Activated CD4-positive, alpha-beta memory T cell treated with anti-CD3 and anti-CD28 coated beads, Interleukin-2, amount 10 ng/mL, durations not matched to agents 7 days and 5 days (primary cell): ENCODE results near the gene CELF2. TPM values are rescaled to one million over a fixed set of nuclear protein-coding genes. Genes with fewer than 3 reads are reported as not detected.
"Not testable (repeated sequence)": the region's sequence is repeated elsewhere in the genome, so short reads cannot be mapped to it uniquely, and the experiment has no call there.

Experiments used
- CTCF ChIA-PET: fragments of 350-600 bp; sonication (Branson Sonifier 250); formaldehyde crosslinking; loops from one replicate; lab custom pipeline; 2021; ENCODE audit warnings: antibody characterized with exemption, inconsistent platforms; lab: Charles Lee
- POLR2A ChIA-PET: fragments of 350-600 bp; sonication (Branson Sonifier 250); formaldehyde crosslinking; loops from one replicate; lab custom pipeline; 2021; ENCODE audit warnings: antibody characterized with exemption; lab: Charles Lee
- DNase-seq: peaks from one replicate; pipeline ENCODE4 v3.0.0-alpha.2; 2020
- H3K27ac Mint-ChIP-seq: one replicate; pipeline ENCODE4 v1.8.0; 2021; ENCODE audit warnings: mild to moderate bottlenecking, mixed read lengths
- H3K27me3 Mint-ChIP-seq: one replicate; pipeline ENCODE4 v1.8.0; 2021; ENCODE audit warnings: mixed read lengths
- H3K36me3 Mint-ChIP-seq: one replicate; pipeline ENCODE4 v1.8.0; 2021; ENCODE audit warnings: low read depth, mixed read lengths
- H3K4me1 Mint-ChIP-seq: one replicate; pipeline ENCODE4 v1.8.0; 2021; ENCODE audit warnings: mixed read lengths
- H3K4me3 Mint-ChIP-seq: one replicate; pipeline ENCODE4 v1.8.0; 2021; ENCODE audit warnings: mild to moderate bottlenecking, mixed read lengths
- H3K9me3 Mint-ChIP-seq: one replicate; pipeline ENCODE4 v1.8.0; 2021; ENCODE audit warnings: mixed read lengths
- total RNA-seq, 2 experiments: library from RNA; stranded (reverse); gene quantifications; one replicate each; pipeline ENCODE4 v1.2.3, GENCODE V29; 2021

Gene CELF2
- total RNA-seq, 2 experiments from 2014 or later = 209 to 213 TPM

DNA sequence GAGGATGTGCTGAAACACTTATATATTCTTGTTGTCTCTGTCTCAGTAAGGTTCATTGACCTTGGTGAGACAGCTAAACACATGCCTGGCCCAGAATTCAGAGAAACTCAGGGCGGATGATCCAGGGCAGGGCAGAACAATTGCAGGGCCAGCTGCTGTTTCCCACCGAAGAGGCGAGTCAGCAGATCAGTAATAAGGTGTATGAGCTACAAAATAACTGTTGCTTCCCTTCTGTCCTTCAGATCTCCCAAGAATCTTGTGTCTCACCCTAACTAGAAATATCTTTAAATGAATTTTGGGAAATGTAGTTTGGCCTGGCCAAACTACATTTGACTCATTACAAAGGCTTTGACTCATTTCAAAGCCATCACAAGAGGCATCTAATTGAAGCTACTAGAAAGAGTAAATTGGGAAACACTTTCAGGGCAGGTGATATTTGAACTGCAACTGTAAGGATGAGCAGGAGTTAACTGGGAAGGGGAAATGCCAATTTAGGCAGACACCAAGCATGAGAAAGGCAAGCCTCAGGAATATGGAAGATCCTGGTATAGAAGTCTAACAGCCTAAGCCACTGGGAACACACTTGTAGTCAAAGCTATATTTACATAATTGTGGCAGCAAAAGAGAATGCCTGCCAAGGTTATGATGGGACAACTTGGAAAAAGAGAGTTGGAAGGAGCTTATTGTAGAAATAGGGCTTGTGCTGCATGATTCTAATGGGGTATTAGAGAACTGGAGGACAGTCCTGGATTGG, 24.5 kb upstream of the CELF2 start:
- Mint-ChIP-seq H3K27me3 (peaks cover 47% of the 10 kb centered on the region), H3K4me1 (peaks cover 7% of the 10 kb centered on the region), H3K36me3 (peaks cover 6% of the 10 kb centered on the region), H3K4me3 (no peak overlapping the region), H3K27ac (no peak overlapping the region), H3K9me3 (peaks cover 4% of the 10 kb centered on the region)
- no peak for DNase-seq
- ChIA-PET POLR2A (interaction anchor here (1.5 kb wide), 1 partner anchor 9 kb away, joined by 3 read pairs; no protein-coding TSS in a partner anchor), CTCF (no interaction called here)

DNA sequence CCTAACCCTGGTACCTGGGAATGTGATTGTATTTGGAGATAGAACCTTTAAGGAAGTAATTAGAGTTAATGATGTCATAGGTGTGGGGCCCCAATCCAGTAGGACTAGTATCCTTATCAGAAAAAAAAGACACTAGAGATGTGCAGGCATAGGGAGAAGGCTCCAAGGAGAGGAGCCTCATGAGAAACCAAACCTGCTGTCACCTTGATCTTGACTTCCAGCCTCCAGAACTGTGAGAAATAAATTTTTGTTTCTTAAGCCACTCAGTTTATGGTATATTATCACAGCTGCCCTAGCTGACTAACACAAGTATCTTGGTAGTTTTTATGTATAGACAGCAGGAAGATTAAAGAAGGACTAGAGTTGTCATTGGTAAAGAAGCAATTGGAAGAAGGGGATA, 23.9 kb upstream of the CELF2 start:
- no peak for DNase-seq
- H3K36me3 Mint-ChIP-seq = peaks cover 6% of the 10 kb centered on the region
- H3K4me1 Mint-ChIP-seq = peaks cover 7% of the 10 kb centered on the region
- no peak overlapping the region for H3K27ac Mint-ChIP-seq
- ChIA-PET CTCF (interaction anchor here (0.8 kb wide), 1 partner anchor 276 kb away, joined by 3 read pairs; no protein-coding TSS in a partner anchor), POLR2A (interaction anchor here (1.5 kb wide), 1 partner anchor 10 kb away, joined by 3 read pairs; no protein-coding TSS in a partner anchor)
- H3K4me3 Mint-ChIP-seq = no peak overlapping the region
- peaks cover 48% of the 10 kb centered on the region for H3K27me3 Mint-ChIP-seq
- H3K9me3 Mint-ChIP-seq = peaks cover 4% of the 10 kb centered on the region

DNA sequence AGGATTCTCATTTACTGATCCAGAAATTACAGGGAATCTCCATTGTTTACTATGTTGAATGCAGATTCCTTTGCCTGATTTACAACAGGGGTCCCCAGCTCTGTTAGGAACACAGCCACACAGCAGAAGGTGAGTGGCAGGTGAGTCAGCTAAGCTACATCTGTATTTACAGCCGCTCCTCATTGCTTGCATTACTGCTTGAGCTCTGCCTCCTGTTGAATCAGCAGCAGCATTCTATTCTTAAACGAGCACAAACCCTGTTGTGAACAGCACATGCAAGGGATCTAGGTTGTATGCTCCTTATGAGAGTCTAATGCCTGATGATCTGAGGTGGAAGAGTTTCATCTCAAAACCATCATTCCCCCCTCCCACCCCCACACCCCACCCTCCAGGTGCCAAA, 23.3 kb upstream of the CELF2 start:
- peaks cover 6% of the 10 kb centered on the region for H3K36me3 Mint-ChIP-seq
- ChIA-PET CTCF (interaction anchor here (0.8 kb wide), 1 partner anchor 276 kb away, joined by 3 read pairs; no protein-coding TSS in a partner anchor), POLR2A (interaction anchor here (1.5 kb wide), 1 partner anchor 10 kb away, joined by 3 read pairs; no protein-coding TSS in a partner anchor)
- no peak for DNase-seq
- H3K27me3 Mint-ChIP-seq = peaks cover 47% of the 10 kb centered on the region
- no peak overlapping the region for H3K4me3 Mint-ChIP-seq
- H3K9me3 Mint-ChIP-seq = peaks cover 4% of the 10 kb centered on the region
- peaks cover 7% of the 10 kb centered on the region for H3K4me1 Mint-ChIP-seq
- H3K27ac Mint-ChIP-seq = no peak overlapping the region

DNA sequence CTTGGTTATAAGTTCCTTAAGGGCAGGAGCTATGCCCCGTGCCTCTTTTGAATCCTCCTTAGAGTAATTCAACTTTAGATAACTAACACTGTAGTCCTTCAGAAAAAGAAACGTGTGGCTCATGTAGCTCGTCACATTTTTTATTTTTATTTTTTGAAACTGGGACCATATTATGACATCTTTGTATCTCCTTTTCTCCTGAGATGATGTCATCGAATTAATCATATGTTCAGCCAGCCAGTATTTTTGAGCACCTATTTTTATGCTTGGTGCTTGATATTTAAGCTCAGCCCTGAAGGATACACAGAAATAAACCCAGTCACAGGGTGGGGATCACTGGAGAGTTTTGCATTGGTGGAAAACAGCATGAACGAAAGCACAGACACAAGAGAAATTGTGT, 22.6 kb upstream of the CELF2 start:
- no peak for DNase-seq
- ChIA-PET CTCF (no interaction called here), POLR2A (no interaction called here)
- Mint-ChIP-seq H3K36me3 (peaks cover 6% of the 10 kb centered on the region), H3K9me3 (peaks cover 4% of the 10 kb centered on the region), H3K4me1 (peaks cover 7% of the 10 kb centered on the region), H3K27ac (no peak overlapping the region), H3K27me3 (peaks cover 45% of the 10 kb centered on the region), H3K4me3 (no peak overlapping the region)

DNA sequence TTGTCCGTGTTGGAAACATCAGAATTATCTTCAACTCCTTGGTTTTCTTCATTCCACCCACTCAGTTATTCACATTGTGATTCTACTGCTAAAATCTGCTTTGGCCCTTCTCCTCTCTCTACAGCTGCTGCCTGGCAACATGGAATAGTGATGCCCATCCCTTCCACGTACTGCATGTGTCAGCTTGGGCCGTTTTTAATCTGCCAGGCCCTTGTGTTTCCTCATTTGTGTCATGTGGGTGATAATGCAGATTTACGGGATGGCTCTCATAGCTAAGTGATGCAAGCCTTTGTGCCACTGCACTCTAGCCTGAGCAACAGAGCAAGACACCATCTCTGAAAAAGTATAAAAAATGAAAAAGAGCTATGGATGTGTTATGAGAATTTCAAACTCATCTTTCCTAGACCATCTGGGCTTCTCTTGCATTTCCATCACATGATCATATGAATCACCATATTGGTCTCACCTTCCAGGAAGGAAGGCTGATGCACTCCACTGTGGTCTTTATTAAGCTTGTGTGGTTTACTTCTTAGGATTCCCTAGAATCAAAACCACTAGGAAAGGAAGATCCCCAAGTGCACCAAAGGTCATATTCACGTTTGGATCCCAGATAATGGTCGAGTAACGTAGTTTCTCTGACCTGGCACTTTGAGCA, 20.6 kb upstream of the CELF2 start:
- ChIA-PET POLR2A (no interaction called here), CTCF (no interaction called here)
- H3K4me1 Mint-ChIP-seq = peaks cover 7% of the 10 kb centered on the region
- peaks cover 6% of the 10 kb centered on the region for H3K36me3 Mint-ChIP-seq
- no peak overlapping the region for H3K27ac Mint-ChIP-seq
- H3K9me3 Mint-ChIP-seq = peaks cover 4% of the 10 kb centered on the region
- H3K4me3 Mint-ChIP-seq = no peak overlapping the region
- DNase-seq = no peak
- peaks cover 32% of the 10 kb centered on the region for H3K27me3 Mint-ChIP-seq

DNA sequence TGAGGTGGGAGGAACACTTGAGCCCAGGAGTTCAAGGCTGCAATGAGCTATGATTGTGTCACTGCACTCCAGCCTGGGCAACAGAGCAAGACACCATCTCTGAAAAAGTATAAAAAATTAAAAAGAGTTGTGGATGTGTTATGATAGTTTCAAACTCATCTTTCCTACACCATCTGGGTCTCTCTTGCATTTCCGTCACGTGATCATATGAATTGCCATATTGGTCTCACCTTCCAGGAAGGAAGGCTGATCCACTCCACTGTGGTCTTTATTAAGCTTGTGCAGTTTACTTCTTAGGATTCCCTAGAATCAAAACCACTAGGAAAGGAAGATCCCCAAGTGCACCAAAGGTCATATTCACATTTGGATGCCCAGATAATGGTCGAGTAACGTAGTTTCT, 18.2 kb upstream of the CELF2 start:
- CTCF ChIA-PET, H3K4me3 Mint-ChIP-seq, H3K27ac Mint-ChIP-seq, H3K9me3 Mint-ChIP-seq, H3K36me3 Mint-ChIP-seq, POLR2A ChIA-PET, H3K4me1 Mint-ChIP-seq, DNase-seq: not testable (repeated sequence)
- peaks cover 31% of the 10 kb centered on the region for H3K27me3 Mint-ChIP-seq

DNA sequence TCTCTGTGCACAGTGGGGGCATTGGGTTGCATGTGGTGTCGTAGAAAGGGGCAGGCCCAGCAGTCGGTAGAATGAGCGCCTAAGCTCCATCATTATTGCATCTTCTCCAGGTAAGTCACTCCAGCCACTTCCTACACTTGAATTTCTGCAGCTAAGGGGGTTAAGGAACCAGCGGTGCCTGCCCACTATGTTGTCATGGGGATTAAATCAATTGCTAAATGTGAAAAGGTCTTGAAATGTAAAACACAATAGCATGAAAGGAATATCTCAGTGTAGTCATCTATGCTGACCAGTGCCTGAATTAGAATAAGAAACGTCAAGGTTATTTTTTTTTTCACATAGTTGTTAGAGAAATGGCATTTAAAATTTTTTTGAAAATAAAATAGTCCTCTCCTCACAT, 15.2 kb upstream of the CELF2 start:
- no peak for DNase-seq
- peaks cover 4% of the 10 kb centered on the region for H3K9me3 Mint-ChIP-seq
- CTCF ChIA-PET = no interaction called here
- H3K36me3 Mint-ChIP-seq = no peaks in the 10 kb centered on the region
- POLR2A ChIA-PET = no interaction called here
- no peak overlapping the region for H3K4me3 Mint-ChIP-seq
- H3K27me3 Mint-ChIP-seq = peaks cover 40% of the 10 kb centered on the region
- no peak overlapping the region for H3K27ac Mint-ChIP-seq
- peaks cover 2% of the 10 kb centered on the region for H3K4me1 Mint-ChIP-seq

DNA sequence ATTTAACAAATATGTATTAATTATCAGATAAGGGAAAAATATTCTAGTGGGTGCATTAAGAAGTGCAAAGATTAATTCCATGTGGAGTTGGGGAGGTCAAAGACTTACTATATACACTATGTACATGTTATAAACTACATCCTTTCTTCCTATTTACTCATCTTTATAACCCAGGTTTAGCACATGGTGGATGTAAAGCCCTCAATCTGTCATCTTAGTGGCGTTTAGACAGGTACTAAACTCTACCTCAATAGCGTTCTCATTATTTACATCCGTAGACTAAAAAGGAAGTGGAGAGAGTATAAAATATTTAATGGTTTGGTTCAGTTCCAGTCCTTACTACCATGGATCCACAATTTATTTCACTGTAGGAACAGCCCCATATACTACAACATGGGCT, 14.8 kb upstream of the CELF2 start:
- Mint-ChIP-seq H3K4me1 (no peaks in the 10 kb centered on the region), H3K27ac (no peak overlapping the region), H3K27me3 (peaks cover 44% of the 10 kb centered on the region), H3K36me3 (no peaks in the 10 kb centered on the region), H3K9me3 (peaks cover under 1% of the 10 kb centered on the region), H3K4me3 (no peak overlapping the region)
- CTCF ChIA-PET = no interaction called here
- POLR2A ChIA-PET = no interaction called here
- no peak for DNase-seq

DNA sequence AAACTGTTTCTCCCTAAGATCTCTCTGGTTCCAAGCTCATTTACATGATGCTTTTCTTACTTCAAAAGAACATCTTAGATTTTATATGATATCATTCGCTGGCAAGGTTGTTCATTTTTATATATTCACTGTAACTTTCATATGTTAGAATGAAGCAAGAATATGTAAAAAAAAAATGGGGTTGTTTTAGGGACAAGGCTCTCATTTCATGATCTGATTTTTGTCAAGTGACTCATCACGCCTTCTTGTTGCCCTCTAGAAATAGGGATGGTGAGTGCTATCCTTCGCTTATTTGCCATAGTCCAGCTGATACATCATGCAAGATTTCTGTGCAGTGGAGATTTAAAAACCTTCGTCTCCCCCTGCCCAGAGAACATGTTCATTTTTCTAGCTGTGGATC, 14.0 kb upstream of the CELF2 start:
- no peak for DNase-seq
- CTCF ChIA-PET = no interaction called here
- POLR2A ChIA-PET = no interaction called here
- no peak overlapping the region for H3K4me3 Mint-ChIP-seq
- peaks cover 49% of the 10 kb centered on the region for H3K27me3 Mint-ChIP-seq
- H3K9me3 Mint-ChIP-seq = no peaks in the 10 kb centered on the region
- peaks cover 5% of the 10 kb centered on the region for H3K4me1 Mint-ChIP-seq
- no peaks in the 10 kb centered on the region for H3K36me3 Mint-ChIP-seq
- H3K27ac Mint-ChIP-seq = no peak overlapping the region

DNA sequence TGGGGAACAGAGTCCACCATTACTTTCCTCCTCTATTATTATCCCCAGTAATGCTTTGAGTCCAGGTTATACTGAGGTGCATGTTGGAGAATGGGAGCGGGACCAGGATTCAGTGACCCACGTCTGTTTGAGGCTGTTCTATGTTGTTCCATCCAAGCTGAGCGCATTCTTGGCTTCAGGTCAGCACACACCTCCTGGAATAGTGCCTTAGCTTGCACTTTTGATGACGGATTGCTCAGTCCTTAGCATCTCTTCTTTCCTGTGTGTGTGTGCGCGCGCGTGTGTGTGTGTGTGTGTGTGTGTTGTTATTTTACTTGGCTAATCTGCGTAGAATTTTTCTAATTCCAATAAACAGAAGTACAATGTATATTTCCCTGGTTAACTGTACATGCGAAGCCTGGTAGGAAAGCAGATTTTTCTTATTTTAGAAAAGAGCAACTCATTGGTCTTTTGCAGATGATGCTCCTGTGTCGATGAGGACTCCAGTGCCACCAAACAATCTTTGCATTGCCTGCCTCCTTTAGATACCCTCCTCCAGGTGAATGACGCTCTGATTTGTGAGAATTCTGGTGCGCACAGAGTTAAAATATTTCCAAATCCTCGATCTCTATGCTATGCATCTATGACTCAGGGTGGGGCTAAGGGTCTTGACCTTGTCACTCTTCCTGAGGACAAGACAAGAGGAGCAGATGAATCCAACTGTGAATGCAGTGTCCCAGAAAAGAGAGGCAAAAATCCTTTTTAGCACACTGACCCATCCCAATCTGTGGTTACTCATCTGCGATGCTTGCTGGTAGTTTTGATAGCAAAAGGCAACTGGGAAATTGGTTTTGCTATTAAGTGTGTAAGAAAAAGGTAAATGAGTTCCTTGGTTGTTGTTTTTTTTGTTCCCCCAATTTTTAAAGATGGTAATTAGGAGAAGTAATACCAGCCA, 13.3 kb upstream of the CELF2 start:
- no peak overlapping the region for H3K4me3 Mint-ChIP-seq
- no peak overlapping the region for H3K27ac Mint-ChIP-seq
- DNase-seq = no peak
- CTCF ChIA-PET = no interaction called here
- no peaks in the 10 kb centered on the region for H3K36me3 Mint-ChIP-seq
- peaks cover 10% of the 10 kb centered on the region for H3K4me1 Mint-ChIP-seq
- no peaks in the 10 kb centered on the region for H3K9me3 Mint-ChIP-seq
- H3K27me3 Mint-ChIP-seq = peaks cover 54% of the 10 kb centered on the region
- POLR2A ChIA-PET = no interaction called here

DNA sequence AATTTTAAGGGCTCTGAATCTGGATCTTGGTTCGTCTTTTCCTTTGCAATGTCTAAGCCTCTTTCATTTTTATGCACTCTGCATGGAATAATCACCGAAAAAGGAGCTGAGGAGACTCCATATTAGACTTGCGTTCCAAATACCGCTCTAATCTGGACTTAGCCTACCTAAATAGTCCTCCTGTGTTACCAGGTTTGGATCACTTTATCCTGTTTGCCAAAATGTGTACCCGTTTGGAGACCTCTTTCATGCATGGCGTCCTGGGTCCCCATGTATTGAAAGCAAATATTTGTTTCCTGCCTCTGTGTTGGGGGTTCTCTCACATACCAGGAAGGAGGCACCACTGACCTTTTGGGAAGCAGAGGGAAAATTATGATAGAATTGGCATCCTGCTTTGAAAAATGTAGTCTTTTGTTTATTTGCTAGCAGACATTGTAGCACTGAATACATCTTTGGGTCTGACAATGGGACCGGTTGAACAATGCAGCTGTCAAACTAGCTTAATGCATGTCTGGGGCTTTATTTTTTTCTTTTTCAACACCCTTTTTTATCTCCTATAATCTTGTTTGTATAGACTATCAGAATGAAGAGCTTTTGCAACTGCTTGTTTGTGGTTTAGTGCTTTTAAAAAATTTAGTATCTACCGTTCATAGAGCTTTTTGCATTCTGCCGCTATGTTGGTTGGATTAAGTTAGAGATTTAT, 11.8 kb upstream of the CELF2 start:
- no peaks in the 10 kb centered on the region for H3K9me3 Mint-ChIP-seq
- peaks cover 12% of the 10 kb centered on the region for H3K4me1 Mint-ChIP-seq
- H3K27ac Mint-ChIP-seq = no peak overlapping the region
- H3K27me3 Mint-ChIP-seq = peaks cover 63% of the 10 kb centered on the region
- H3K4me3 Mint-ChIP-seq = no peak overlapping the region
- POLR2A ChIA-PET = no interaction called here
- CTCF ChIA-PET = interaction anchor here (1.3 kb wide), 1 partner anchor 13 kb away, joined by 4 read pairs; no protein-coding TSS in a partner anchor
- no peaks in the 10 kb centered on the region for H3K36me3 Mint-ChIP-seq
- no peak for DNase-seq

DNA sequence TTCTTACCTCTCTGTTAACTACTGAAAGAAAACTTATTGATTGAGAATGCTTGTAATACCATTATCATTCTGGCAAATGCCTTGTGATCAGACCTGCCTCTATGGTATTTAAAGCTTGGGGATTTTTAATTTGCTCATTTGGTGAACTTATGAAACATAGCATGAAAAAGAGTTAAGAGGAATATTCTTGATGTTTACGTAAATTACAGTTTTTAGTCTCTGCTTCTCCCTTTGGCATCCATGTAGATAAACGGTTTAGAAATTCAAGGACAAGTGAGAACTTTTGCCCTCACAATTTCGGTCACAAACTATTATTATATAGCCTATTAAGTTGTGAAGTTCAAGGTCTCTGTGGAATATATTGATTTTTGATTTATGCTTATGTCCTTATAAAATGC, 11.2 kb upstream of the CELF2 start:
- peaks cover 12% of the 10 kb centered on the region for H3K4me1 Mint-ChIP-seq
- H3K27me3 Mint-ChIP-seq = peaks cover 67% of the 10 kb centered on the region
- POLR2A ChIA-PET = no interaction called here
- H3K4me3 Mint-ChIP-seq = no peak overlapping the region
- H3K36me3 Mint-ChIP-seq = no peaks in the 10 kb centered on the region
- H3K9me3 Mint-ChIP-seq = no peaks in the 10 kb centered on the region
- no peak overlapping the region for H3K27ac Mint-ChIP-seq
- CTCF ChIA-PET = interaction anchor here (1.3 kb wide), 1 partner anchor 13 kb away, joined by 4 read pairs; no protein-coding TSS in a partner anchor
- no peak for DNase-seq
